Skin of body (tissue), 2 donors: Measurements from ENCODE around the gene GPR42. TPM values are rescaled to one million over a fixed set of nuclear protein-coding genes. Genes with fewer than 3 reads are reported as not detected.
"Not testable (repeated sequence)": the region's sequence is repeated elsewhere in the genome, so short reads cannot be mapped to it uniquely, and the experiment has no call there.

Experiments
- DNase-seq: peaks from one replicate; lab custom pipeline; 2025; lab: John Stamatoyannopoulos, UW
- total RNA-seq: library from RNA; depleted of rRNA; stranded (reverse); fragments of >200 nt; gene quantifications from one replicate; pipeline ENCODE4 v1.2.3, GENCODE V29; 2014

GPR42 gene
- total RNA-seq, 1 donor from 2014 or later: not detected

DNA sequence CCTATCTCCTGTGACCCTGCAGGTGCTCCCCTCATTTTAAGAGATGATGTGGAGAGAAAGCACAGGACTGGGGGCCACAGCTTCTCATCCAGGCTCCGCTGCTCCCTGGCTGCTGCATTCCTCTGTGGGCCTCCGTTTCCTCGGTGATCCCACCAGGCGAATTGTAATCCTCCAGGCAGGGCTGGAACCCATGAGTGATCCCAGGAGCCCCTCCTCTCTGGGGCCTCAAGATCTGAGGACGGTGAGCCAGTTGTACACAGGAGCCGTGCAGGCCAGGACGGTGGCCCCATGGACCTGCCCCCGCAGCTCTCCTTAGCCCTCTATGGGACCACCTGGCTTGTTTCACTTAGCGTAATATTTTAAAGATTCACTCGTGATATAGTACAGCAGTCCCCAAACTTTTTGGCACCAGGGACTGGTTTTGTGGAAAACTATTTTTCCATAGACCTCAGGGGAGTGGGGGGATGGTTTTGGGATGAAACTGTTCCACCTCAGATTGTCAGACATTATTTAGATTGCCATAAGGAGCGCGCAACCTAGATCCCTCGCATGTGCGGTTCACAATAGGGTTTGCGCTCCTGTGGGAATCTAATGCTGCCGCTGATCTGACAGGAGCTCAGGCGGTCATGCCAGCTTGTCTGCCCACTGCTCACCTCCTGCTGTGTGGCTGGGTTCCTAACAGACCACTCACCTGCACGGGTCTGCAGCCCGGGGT lies 7.0 kb upstream of the GPR42 start:
- no peak for DNase-seq

DNA sequence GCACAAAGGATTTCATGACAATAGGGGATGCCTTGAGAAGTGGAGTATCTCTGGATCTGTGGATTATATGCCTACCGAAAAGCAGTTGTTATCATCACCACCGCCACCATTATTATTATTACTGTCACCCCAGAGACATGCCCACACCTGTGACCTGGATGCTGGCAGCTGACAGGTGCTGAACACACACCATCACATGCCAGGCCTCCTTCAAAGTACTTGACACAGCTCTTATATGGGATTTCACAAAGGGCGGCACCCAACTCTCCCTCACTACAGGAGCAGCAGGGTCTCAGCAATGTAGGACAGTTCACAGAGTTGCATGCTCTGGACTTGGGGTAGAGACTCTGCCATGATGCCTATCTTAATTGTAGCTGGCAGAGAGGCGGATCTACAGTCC lies 5.6 kb upstream of the GPR42 start:
- DNase-seq: no peak

DNA sequence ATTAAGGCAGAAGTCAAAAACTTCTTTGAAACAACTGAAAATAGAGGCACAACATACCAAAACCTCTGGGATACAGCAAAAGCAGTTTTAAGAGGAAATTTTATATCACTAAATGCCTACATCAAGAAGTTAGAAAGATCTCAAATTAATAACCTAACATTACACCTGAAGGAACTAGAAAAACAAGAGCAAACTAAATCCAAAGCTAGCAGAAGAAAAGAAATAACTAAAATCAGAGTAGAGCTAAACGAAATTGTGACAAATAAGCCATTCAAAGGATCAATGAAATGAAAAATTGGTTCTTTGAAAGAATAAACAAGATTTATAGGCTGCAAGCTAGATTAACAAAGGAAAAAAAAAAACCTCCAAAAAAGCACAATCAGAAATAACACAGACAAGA lies 2.5 kb upstream of the GPR42 start:
- DNase-seq: no peak

DNA sequence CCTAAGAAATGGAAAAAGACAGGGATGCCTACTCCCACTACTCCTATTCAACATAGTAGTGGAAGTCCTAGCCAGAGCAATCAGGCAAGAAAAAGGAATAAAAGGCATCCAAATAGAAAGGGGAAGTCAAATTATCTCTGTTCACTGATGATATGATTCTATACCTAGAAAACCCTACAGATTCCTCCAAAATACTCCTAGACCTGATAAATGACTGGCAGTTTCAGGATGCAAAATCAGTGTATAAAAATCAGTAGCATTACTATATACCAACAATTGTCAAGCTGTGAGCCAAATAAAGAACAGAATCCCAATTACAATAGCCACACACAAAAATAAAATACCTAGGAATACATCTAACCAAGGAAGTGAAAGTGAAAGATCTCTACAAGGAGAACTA lies 1.3 kb upstream of the GPR42 start:
- no peak for DNase-seq

DNA sequence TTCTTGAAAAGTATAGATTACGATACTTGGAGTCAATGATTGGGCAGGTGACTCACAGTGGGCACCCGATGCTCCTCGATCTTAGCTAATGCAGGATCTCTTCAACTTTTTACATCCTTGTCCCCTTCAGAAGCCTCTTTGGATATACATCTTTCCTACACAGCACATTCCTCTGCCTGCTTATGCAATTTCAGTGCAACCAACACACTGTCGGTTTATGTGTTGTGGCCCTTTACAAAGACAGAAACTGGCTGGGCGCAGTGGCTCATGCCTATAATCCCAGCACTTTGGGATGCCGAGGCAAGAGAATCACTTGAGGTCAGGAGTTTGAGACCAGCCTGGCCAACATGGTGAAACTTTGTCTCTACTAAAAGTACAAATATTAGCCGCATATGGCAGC lies 2.6 kb downstream of the GPR42 start:
- DNase-seq: no peak

DNA sequence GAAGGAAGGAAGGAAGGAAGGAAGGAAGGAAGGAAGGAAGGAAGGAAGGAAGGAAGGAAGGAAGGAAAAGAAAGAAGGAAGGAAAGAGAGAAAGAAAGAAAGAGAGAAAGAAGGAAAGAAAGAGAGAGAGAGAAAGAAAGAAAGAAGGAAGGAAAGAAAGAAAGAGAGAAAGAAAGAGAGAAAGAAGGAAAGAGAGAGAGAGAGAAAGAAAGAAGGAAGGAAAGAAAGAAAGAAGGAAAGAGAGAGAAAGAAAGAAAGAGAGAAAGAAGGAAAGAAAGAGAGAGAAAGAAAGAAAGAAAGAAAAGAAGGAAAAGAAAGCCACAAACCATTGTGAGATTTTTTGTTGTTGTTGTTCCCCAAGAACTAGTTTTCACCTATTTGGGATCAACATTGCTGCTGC lies 3.2 kb downstream of the GPR42 start:
- not testable (repeated sequence) for DNase-seq

DNA sequence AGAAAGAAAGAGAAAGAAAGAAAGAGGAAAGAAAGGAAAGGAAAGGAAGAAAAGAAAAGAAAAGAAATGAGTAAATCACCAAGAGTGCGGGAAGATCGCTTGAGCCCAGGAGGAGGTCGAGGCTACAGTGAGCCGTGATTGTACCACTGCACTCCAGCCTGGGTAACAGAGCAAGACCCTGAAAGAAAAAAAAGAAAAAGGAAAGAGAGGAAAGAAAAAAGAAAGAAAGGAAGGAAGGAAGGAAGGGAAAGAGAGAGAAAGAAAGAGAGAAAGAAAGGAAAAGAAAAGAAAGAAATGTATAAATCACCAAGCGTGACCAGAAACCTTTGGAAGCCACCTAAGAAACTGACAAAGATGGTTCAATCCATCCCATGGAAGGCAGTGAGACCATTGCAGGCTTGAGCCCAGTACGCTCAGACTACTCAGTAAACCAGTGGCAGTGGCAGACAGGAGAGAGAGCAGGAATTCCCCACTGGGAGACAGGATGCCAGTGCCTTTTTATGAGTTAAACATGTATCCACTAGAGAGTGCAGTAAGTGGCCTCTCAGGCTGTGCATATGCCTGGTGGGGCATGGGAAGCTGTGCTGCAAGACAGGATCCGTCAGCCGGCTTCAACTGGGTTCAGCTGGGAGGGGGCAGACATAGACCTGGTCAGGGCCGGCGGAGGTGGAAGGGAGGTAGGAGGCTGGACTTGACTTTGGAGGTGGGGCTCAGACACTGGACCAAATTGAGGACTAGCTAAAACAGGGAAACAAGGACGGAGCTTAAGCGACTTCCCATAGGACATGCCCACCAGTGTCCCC lies 4.8 kb downstream of the GPR42 start:
- DNase-seq: no peak

DNA sequence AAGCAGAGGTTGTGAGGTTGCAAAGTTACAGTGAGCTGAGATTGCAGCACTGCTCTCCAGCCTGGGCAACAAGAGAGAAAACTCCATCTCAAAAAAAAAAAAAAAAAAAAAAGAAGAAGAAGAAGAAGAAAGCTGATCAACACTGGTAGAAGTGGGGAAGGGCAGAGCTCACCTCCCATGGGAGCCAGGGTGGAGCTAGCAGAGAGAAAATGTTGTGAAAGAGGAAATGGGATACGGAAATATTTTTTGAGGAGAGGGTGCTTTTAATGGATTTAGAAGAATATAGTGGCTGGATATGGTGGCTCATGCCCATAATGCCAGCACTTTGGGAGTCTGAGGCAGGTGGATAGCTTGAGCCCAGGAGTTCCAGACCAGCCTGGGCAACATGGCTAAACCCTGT lies 6.8 kb downstream of the GPR42 start:
- DNase-seq: no peak

DNA sequence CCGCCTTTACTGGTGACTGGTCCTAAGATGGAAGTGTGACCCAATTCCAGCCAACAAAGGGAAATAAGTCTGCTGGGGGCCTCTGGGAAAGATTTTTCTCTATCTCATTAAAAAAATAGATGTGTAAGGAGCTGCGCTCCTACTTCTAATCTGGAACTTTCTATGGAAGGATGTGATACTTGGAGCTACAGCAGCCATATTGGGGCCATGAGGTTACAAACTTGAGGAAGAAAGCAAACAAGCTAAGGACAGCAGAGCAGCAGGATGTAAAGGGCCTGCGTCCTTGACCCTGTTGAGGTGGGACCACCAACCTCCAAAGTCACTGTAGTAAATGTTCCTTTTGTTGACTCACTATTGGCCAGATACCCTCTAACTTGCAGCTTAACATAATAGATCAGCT lies 7.5 kb downstream of the GPR42 start:
- DNase-seq: no peak

DNA sequence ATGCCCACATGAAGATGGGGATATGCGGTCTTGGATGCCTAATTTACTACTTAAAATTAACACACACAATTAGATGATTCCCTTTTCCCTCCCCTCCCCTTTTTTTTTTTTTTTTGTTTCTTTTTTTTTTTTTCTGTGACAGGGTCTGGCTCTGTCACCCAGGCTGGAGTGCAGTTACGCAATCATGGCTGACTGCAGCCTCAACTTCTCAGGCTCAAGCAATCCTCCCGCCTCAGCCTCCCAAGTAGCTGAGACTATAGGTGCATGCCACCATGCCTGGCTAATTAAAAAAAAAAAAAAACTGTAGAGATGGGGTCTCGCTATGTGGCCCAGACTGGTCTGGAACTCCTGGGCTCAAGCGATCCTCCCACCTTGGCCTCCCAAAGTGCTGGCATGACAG lies 8.7 kb downstream of the GPR42 start:
- DNase-seq: not testable (repeated sequence)

DNA sequence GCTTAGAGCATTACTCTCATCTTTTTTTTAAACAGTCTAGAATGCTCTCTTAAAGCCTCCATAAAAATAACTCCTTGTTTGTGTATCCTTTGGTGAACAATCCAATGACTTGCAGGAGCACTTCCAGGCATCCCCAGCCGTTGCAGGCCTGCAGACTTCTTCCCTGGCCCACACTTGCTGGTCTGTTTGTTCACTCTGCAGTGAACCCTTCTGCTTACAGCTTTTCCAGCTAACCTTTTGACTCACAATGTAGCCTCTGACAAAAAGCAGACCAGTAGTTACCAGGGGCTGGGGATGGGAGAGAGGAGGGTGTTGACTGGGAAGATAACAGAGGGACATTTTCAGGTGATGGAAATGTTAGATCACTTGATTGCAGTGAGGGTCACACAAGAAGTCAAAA lies 9.1 kb downstream of the GPR42 start:
- no peak for DNase-seq

DNA sequence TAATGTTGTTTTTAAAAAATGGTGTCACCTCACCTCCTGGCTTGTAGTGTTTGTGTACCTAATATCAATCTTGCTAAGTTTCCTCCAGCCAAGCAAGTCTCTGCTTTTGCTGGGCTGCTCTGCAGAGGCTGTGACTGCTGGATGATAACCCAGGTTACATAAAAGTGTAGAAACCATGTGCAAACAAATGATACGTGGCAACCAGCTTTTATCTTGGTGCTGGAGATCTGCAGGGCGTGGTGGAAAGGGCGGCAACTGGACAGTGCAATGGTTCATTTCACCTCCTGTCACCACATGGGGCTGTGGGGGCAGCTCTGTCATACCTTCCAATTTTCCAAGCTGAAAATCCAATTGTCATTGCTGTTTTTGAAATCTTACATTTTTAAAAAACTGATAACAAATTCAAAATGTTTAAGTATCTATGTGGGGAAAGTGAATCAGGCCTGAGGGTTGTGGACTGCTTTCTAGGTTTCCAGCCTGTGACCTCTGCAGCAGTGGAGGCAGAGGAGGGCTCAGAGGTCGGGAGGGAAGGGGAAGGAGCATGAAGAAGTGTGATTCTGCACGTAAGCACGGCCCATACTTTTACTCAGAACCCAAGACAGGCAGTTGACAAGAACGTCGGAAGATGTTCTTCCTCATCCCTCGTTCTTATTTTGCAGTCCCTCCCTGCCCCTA lies 9.7 kb downstream of the GPR42 start:
- no peak for DNase-seq

DNA sequence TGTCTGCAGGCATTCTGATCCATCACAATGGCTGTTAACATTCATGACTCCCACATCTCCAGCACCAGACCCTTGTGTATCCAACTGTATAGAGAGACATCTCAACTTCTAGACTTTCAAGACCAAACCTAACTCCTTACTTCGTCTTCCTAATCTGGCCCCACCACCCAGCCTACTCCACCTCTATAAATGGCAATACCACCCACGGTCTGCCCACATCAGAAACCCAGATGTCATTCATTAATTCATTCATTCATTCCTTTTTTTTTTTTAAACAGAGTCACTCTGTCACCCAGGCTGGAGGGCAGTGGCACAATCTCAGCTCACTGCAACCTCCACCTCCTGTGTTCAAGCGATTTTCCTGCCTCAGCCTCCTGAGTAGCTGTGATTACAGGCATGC lies 10.4 kb downstream of the GPR42 start:
- no peak for DNase-seq

DNA sequence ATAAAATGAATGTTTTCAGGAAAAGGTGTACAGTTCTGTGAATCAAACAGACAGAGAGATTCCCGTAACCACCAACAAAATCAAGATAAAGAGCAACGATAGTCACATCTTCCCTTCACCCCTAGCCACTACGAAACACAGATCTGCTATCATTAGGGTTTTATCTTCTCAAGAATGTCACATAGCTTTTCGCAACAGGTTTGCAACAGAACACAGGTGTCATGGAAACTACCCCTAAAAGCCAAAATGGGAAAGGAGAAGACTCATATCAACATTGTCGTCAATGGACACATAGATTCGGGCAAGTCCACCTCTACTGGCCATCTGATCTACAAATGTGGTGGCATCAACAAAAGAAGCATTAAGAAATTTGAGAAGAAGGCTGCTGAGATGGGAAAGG lies 11.1 kb downstream of the GPR42 start:
- no peak for DNase-seq

DNA sequence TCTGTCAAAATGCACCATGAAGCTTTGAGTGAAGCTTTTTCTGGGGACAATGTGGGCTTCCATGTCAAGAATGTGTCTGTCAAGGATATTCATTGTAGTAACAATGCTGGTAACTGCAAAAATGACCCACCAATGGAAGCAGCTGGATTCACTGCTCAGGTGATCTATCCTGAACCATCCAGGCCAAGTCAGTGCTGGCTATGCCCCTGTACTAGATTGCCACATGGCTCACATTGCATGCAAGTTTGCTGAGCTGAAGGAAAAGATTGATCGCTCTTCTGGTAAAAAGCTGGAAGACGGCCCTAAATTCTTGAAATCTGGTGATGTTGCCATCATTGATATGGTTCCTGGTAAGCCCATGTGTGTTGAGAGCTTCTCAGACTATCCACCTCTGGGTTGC lies 12.7 kb downstream of the GPR42 start:
- no peak for DNase-seq

DNA sequence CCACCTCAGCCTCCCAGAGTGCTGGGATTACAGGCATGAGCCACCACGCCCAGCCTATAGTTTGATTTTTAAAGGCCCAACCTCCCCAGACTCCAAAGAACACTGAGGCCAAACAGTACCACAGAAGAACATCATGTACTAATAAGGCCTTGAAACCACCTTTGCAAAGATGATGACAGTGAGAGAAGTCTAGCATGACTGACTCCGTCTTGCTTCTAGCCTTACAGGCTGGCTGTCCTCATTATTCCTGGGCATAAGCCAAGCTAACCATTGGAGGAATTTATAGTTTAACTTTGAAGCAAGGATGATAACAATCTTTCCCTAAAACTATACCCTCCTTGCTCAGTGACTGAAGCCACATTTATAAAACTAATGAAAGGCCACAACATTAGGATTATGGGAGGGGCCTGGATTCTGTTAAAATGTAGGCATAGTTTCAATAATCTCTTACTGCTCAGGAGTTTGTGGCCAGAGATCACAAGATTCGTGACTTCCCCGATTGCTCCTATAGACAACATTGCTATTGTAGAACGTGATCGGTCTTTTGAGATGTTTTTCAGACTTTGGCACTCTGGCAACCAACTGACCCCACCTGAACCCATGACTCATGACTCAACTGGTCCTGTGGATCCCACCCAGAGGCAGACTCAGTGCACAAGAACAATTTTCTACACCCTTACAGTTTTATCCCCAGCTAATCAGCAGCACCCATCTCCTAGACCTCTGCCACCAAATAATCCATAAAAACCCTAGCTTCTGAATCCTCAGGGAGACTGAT lies 17.6 kb downstream of the GPR42 start:
- DNase-seq: no peak

DNA sequence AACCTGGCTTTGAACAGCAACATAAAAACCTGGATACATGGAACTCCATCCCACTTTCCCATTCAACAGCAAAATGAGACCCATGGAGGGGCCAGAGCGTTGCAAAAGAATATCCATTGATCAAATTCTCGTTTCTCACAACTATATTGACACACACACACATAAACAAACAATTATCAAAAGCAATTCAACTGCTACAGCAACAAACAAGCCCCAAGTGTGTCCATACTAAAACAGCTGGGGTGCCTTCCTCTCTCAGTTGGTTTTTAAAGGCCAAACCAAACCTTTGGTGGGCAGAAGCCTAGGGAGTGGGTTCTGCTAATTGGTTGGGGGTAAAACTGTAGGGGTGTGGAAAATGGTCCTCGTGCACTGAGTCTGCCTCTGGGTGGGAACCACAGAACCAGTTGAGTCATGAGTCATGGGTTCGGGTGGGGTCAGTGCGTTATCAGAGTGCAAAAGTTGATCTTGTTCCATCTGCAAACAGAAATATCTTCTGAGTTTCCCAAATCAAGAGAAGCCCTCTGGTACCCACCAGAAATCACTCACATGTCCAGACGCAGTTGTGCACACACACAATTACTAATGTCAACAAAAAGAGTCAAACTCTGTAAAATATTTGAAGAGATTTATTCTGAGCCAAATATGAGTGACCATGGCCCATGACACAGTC lies 18.5 kb downstream of the GPR42 start:
- DNase-seq: no peak

DNA sequence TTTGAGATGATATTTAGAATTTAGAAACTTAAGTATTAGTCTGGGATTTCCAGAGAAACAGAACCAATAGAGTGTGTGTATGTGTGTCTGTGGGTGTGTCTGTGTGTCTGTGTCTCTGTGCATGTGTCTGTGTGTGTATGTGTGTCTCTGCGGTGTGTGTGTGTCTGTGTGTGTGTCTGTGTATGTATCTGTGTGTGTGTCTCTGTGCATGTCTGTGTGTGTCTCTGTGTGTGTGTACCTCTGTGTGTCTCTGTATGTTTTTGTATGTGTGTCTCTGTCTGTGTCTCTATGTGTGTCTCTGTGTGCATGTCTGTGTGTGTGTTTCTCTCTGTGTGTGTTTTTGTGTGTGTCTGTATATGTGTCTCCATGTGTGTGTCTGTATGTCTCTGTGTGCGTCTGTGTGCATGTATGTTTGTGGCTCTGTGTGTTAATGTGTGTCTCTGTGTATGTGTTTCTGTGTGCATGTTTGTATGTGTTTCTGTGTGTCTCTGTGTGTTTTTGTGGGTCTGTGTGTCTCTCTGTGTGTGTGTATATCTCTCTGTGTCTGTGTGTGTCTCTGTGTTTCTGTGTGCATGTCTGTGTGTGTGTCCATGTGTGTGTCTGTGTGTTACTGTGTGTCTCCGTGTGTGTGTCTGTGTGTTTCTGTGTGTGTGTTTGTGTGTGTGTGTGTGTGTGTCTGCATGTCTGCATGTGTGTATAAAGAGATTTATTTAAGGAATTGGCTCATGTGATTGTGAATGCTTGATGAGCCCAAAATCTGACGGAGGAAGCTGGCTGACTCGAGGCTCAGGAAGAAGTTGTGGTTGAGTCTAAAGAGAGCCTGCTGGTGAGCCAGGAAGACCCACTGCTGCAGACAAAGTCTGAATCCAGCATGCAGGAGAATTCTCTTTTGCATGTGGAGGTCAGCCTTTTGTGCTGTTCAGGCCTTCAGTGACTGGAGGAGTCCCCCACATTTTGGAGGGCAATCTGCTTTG lies 22.2 kb downstream of the GPR42 start:
- DNase-seq: no peak

DNA sequence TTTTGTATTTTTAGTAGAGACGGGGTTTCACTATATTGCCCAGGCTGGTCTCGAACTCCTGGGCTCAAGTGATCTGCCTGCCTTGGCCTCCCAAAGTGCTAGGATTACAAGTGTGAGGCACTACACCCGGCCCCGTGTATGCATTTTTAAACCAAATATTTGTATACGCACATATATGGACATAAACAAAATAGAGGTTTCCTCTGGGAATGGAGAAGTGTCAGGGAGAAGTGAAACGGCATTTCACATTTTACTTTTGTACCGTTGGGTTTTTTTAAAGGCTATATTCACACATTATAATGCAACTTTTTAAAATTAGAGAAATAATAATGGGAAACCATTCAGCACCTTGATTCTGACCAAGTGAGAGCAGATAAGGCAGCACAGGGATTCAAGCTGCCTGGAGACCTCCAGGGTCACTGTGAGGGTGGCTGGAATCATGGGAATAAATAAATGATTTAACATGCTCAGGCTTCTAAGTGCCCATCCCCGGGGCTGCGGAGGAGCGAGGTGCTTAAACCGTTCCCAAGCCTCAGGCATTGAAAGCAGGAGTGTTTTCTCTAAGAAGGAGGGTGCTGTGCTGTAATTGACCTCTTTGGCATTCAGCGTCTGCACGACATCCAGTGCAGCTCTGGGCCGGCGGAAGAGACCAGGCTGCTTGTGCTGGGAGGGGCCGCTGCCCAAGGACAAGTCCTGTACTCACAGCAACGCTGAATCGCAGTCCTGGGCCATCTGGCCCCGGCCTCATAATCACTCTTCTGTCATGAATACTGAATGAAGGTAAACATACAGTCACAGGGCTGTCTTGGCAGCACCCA lies 24.7 kb downstream of the GPR42 start:
- no peak for DNase-seq
